Astrocyte of the hippocampus (primary cell): ENCODE measurements around the gene TDRD5.

ENCODE experiments used
- DNase-seq: peaks from one replicate; pipeline ENCODE4 v3.0.0; 2011; ENCODE audit warnings: low read depth, low spot score

Gene TDRD5, protein sequence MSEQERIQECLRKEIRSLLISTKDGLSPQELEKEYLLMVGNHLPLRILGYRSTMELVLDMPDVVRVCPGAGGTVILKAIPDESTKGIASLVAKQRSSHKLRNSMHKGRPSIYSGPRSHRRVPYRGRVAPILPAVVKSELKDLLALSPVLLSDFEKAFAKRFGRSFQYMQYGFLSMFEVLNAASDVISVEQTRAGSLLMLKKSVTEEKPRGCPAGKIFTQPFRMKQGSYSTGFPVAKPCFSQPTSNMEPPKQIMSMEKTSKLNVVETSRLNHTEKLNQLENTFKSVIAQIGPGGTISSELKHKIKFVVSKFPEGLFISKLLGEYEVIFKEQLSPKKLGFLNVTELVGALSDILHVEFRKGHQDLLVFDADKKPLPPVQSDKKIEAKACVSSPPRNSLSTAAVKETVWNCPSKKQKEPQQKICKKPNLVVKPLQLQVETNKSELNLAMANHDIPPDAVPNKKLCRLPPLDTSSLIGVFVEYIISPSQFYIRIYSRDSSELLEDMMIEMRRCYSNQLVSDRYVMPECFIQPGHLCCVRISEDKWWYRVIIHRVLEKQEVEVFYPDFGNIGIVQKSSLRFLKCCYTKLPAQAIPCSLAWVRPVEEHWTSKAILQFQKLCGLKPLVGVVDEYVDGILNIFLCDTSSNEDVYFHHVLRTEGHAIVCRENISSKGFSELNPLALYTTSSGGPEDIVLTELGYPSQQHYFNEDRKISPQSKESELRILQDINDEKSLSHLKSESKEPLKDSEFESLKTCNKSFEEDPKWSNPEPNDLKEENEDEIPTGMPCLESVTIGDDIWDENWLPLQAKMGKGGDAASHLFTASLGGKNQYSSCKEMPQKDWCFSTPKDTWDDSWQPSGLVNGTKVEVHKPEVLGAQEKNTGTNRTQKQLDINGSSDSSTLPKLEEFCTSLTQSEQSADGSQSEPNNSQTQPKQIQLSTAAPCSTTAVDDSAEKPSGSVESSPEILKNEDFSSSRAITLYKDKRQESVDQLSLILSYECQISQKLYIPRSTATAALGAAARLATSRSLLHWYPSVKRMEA

GRCh38 chr1:179591592-179592580 is at the start of gene TDRD5:
TSS of gene TDRD5 (plus strand) at chr1:179591832. CDS start at chr1:179592616, 784 bp downstream.
- DNase-seq, result peak; percentile 23

- peak; percentile 52 for DNase-seq
These were observed 46.3 kb upstream of the TDRD5 start for GRCh38 chr1:179545321-179545720.

- no peak for DNase-seq
These were observed 44.6 kb upstream of the TDRD5 start for GRCh38 chr1:179547021-179547535.

DNA sequence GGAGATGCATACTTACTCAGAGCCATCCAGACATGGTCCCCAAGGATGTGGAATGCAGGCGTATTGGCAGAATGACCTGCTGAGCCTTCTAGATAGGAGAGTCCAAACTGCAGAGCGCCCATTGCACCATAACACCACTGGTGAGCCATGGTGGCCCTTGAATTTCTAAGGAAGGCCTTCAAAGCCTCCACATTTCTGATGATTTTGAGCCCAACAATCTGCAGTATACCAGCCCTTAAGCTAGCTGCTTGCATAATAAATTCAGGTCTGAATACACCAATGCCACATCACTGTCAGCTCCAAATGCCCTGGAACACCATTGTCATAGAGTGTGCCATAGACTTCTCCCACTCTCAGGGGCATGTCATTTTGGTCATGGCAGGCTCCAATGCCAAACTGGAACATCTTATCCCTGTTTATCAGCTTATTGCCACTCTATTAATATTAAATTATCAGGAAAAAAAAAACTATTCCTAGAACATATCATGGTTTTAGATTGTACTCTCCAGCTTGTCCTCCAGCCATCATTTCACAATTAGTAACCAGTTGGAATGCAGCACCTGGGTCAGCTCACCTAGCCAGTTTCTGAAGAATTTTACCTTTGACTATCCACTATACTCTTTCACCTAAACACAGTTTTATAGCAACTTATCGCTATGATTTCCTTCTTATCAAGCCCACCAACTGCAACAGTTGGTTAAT is 42.8 kb upstream of the TDRD5 start:
- no peak for DNase-seq

- DNase-seq, result no peak
These were observed 42.3 kb upstream of the TDRD5 start for GRCh38 chr1:179549368-179549700.

GRCh38 chr1:179550746-179551682 is 40.6 kb upstream of the TDRD5 start:
- DNase-seq, result peak; percentile 56

DNA sequence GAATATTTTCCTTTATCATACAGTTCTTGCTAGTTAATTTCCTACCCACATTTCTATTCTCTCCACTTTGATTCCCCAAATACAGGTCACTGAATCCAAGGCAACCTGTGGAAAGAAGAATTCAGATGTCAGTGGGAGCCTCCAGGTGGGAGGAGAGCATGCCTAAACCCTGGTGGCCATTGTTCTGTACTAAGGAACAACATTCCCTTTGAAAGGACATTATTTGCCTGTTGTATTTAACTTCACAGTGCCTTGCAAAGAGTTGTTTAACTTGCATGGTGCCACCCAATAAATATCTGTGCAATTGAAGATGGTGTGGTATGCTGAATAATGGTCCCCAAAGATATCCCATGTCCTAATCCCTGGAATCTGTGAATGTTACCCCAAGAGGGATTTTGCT is 37.2 kb upstream of the TDRD5 start:
- no peak for DNase-seq

DNA sequence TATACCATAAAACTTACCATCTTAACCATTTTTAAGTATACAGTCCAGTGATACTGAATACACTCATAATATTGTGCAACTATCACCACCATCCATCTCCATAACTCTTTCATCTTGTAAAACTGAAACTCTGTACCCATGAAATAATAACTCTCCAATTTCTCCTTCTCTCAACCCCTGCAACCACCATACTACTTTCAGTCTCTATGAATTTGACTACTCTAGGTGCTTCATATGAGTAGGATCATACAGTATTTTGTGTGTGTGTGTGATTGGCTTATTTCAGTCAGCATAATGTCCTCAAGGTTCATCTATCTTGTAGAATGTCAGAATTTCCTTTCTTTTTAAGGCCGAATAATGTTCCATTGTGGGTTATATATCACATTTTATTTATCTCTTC is 33.6 kb upstream of the TDRD5 start:
- no peak for DNase-seq

GRCh38 chr1:179575497-179576314 is 15.9 kb upstream of the TDRD5 start, which contains the start of gene NPHS2:
TSS of gene NPHS2 (minus strand) at chr1:179575948. CDS start at chr1:179575864, 84 bp downstream.
- DNase-seq, result no peak

DNA sequence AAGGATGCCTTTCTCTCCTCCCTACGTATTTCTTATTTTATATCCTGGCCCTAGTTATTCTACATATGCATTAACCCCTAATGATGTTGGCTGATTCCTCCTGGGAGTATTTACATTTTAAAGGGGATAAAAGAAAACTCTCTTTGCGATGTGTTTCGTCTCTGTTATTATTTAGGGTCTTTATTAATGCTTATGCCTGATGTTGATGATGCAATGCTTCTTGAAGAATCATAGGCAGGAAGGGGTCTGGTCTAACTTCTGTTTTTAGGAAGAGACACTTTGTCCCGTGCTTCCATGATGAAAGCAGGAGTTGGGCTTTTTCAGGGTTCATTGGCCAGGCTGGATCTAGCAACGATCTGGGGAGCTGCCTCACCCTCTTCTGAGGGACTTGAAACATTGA is 15.1 kb upstream of the TDRD5 start:
- DNase-seq, result no peak

- peak; percentile 47 for DNase-seq
These were observed 7.8 kb upstream of the TDRD5 start for GRCh38 chr1:179583771-179584320.

DNA sequence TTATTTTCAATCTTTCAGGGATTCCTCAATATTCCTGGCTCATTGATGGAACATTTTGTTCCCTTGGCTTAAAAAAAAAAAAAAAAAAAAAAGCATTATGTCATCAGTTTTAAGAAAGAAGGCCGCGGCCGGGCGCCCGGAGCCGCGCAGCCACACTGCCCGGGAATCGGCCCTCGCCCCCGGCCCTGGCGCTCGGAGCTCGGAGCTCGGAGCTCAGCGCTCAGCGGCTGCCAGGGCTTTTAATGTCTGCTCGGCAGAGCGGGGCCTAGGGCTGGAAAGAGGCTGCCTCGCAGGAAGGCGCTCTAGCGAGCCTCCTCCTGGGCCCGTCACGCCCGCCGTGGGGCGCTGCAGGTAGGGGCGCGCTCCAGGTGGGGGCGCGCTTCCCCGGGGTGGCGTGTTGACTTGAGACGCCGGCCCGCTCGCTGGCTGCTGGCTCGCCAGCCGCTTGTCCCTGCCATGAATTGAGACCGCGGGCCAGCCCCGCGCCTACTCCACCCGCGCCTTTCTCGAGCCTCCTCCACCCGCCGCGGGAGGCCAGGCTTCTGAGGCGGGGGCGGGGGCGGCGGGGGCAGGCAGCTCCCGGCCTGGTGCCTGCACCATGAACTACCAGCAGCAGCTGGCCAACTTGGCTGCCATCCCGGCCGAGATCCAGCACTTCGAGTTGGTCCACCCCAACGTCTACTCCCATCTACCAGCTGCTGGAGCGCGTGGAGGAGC is 5.4 kb upstream of the TDRD5 start:
- DNase-seq, result peak; percentile 83

DNA sequence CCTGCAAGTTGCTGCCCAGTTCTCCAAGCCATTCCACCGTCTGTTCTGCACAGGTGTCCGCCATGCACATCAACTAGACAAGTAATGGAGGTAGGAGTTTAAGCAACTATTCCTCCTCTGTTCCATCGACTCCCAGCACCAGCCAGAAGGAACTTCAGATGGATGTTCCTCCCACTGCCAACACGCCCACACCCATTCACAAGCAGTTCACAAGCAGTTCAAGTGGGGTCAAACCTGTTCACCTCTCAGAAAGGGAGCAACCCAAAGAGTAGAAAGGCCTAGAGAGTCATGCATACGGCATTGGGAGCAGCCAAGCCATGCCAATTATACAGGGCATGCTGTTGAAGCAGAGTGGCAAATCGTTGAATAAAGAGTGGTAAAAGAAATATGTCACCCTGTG is 4.3 kb upstream of the TDRD5 start:
- DNase-seq, result no peak

DNA sequence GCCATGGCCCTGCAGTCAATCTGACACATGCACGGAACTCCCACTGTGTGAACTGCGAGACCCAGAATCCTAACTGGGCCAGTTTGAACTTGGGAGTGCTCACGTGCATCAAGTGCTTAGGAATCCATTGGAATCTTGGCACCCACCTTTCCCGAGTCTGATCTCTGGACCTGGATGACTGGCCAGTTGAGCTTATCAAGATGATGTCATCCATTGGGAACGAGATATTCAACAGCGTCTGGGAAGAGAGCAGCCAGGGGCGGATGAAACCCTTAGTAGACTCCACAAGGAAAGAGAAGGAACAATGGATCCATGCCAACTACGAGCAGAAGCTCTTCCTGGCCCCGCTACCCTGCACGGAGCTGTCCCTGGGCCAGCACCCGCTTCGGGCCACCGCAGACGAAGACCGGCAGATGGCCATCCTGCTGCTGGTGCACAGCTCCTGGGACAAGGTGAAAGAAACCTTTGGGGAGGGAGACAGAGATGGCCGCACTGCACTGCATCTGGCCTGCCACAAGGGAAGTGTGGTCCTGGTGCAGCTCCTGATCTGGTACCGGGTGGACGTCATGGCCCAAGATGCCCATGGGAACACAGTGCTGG is 3.1 kb upstream of the TDRD5 start:
- no peak for DNase-seq

GRCh38 chr1:179589509-179589908 is 2.1 kb upstream of the TDRD5 start:
- no peak for DNase-seq

GRCh38 chr1:179590671-179591070 is 961 bp upstream of the TDRD5 start:
- DNase-seq, result no peak

DNA sequence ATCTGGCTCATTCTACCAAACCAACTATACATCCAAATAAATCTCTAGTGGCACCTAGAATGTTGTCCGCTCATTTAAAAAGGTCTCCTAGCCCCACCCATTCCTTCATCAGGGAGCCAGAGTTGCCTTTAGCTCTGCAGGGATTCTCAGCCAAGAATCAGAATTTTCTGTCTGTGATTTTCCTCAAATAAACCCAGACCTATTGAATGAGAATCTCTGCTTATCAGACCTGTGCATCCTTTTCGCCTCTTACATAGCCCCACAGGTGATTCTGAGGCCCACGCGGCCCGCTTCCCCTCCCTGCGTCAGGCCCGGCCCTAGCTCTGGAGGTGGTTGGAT is 410 bp upstream of the TDRD5 start:
- no peak for DNase-seq
